HG03097 (cell line): ENCODE measurements around the gene ESRRB.
"Not testable (repeated sequence)": the region's sequence is repeated elsewhere in the genome, so short reads cannot be mapped to it uniquely, and the experiment has no call there.

Experiments used
- ATAC-seq: cut with Tn5 transposase; IDR thresholded peaks from one replicate; pipeline ENCODE4 v1.9.1; 2021; ENCODE audit not compliant: unreplicated experiment, low FRiP score

ESRRB gene

DNA sequence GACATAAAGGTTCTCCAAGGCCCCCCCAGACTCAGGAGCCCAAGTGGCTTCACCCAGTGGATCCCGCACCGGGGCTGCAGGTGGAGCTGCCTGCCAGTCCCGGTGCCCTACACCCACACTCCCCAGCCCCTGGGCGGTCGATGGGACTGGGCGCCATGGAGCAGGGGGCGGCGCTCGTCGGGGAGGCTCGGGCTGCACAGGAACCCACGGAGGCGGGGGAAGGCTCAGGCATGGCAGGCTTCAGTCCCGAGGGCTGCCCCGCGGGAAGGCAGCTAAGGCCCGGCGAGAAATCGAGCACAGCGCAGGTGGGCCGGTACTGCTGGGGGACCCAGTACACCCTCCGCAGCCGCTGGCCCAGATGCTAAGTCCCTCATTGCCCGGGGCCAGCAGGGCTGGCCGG is 160.7 kb downstream of the ESRRB start:
- ATAC-seq: not testable (repeated sequence)

DNA sequence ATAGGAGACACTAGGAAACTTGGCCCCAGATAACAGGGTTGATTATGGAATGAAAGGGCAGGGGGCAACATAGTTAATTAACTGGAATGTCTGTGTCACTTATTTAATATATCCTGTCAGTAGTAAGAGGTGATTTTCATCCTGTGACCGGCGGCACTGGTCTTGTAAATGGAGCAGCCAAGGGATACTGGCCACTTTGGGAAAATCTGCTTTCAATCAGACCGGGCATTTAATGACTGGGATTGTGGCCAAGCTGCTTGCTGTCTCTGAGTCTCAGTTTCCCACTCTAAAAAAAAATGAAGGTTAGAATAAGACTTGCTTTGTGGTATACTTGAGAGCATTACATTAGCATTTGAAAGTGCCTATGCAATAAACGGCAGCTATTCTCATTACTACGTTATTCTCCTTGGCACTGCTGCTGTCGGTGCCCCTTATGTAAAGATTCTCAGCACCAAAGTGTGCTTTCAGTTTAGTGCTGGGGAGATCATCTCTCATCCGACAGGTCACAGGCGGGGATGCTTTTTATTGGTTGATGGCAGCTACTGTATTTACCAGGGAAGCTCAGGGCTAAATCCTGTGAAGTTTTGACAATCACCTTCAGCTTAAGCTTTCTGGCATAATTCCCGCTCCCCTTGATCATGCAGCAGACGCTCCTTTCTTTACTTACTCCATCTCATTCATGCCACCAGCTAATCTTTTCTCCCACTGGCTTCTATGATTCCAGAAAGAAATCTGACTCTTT is 162.1 kb downstream of the ESRRB start:
- ATAC-seq: no peak

DNA sequence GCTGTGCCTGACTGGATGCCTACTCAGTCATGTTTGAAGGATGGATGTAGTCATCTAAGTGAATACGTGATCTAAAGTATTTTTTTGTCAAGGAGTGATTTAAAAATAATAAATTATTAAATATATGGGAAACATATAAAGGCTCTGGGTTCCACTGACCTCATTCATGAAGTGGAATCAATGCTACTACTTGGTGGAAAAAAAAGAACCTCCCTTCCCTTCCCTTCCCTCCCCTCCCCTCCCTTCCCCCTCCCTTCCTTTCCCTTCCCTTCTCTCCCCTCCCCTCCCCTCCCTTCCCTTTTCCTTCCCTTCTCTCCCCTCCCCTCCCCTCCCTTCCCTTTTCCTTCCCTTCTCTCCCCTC is 162.7 kb downstream of the ESRRB start:
- ATAC-seq: no peak

DNA sequence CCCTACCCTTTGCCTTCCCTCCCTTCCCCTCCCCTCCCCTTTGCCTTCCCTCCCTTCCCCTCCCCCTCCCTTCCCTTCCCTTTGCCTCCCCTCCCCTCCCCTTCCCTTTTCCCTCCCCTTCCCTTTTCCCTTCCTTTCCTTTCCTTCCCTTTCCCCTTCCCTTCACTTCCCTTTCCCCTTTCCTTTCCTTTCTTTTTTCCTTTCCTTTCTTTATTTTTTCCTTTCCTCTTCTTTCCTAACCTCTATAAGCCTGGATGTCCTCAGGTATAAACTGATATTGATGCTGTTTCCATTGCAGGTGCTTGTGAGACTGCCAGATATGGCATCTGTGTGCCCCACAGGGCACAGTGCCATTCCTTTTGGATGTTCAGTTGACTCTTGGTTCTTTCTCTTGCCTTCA is 163.2 kb downstream of the ESRRB start:
- ATAC-seq: no peak

DNA sequence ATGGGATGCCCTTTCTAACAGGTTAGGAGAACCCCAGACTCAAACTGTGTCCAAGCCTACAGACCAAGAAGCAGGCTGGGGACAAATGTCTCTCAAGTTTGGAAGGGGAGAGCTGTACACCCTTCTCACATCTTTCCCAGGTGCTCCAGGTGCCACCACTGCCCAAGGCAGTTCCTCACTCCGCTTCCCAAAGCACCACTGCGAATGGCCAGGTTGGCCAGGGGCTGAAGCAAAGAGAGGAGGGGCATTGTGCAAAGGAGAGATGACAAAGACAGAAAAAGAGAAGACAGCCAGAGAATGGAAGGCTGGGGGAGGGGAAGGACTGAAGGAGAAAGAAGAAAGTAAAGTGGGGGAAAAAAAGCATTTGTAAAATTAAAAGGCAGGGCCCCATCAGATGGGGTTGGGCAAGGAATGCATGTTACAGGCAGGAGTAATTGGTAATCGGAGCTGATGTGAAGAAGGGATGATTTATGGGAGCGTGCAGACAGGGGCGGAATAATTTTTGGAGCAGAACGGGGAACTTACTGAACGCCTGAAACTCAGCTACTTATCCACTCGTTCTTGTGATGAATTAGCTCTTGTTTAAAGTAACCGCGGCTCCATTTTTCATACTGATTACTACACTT is 165.8 kb downstream of the ESRRB start:
- ATAC-seq: no peak

DNA sequence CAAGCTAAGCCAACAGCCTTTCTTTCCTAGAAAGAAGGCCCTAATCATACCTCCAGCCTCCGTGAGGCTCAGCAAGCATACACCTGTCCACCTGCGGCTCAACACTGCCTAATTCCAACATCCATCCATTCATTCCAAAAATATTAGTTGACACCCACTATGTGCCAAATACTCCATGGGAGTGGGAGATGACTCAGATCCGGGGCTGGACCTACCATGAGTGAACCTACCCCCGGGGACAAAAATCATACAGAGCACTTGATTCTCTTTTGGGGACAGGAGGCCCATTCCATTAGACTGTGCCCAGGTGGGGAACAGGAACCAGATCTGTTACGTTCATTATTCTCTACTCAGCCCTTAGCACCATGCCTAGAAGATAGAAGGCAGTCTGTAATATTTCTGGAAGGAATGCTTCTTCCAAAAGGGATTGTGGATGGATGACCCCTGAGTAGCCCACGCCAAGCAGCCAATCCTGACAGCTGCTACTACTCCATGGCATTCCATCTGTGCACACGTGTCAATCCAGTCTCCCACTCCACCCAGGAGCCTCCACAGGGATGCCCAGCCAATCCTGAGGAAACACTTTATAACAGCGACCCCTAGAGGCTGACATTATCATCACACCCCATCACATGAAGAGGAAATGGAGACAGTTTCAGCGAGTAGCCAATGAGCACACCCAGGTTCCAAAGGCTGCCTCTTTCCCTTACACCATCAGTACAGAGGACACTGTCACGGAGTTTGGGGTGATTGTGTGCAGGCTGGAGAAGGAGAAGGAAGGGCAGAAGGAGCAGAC is 170.7 kb downstream of the ESRRB start:
- ATAC-seq: no peak

DNA sequence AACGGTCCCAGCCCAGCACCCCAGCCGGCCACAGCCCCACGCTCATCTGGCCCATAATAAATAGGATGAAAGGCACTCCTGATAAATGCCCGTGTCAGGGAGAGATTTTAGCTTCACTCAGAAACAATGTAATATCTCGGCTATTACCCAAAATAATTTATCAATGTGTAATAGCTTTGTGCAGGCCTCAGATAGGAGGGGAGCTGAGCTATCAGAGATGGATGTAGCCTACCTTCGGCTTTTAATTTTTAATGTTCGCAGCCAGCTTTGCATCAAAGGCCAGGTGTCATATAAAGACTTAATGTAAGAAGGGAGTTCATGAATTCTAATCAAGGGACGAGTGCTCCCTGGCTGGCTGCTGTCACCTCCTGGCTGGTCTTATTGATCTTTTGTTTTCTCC is 171.9 kb downstream of the ESRRB start:
- ATAC-seq: no peak

DNA sequence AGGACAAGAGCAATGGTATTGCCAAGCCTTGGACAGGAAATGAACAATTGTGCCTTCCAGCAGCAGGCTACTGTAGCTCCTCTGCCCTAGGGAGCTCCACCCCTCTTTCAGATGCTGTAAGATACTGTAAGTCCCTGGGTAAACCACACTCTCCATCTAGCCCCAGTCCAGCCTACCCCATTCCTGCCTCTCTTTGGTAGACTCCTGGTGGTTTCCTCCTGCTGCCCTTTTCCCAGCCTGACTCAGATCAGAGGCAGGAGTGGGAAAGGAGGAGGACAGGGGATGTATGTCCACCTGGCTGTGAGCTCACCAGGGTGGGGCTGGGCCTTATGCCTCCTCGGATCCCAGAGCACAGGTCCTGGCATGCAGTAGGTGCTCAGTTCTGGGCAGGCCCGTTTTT is 174.6 kb downstream of the ESRRB start:
- no peak for ATAC-seq

DNA sequence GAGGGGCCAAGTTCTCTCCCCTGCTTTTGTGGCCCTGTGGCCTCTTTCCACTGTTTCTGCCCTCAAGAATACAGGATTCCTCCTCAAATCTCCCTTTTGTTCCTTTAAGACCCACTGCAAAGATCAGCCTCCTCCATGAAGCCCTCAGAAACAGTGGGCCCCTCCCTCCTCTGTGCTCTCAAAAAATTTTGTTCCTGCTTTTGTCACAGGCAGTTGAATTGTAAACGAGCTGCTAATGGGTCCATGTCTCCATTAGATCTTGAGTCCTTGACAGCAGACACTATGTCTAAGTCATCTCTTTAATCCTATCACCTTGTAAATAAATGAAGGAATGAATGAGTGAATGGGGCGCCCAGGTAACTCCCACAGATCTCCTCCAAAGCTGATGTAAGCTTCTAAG is 175.2 kb downstream of the ESRRB start:
- ATAC-seq: no peak
